Measurements from ENCODE around the gene SP7. TPM values are rescaled to one million over a fixed set of nuclear protein-coding genes. Genes with fewer than 3 reads are reported as not detected.
"Not testable (repeated sequence)": the region's sequence is repeated elsewhere in the genome, so short reads cannot be mapped to it uniquely, and the experiment has no call there.

SP7 gene
- polyA plus RNA-seq, 3 donors from 2014 or later, result not detected

DNA sequence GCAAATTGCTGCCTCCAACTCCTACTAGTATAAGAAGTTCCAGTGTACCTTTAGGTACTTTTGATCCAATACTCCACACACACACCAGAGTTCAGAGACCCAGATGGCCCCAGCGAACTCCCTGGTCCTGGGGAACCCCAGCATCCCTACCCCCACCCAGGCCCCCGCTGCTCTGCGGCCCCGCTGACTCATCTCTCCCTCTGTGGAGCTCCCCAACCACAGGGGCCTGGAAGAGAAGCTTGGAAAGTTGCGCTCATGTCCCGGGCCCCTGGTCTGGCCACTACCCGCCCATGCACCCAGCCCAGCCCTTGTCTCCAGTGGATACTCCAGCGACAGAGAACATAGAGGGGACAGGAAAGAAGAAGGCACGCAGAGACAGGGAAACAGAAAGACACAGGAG lies 4.2 kb upstream of the SP7 start:
- Mint-ChIP-seq H3K4me3 (no peak overlapping the region), H3K36me3 (no peaks in the 10 kb centered on the region), H3K27ac (no peak overlapping the region), H3K9me3 (no peaks in the 10 kb centered on the region), H3K4me1 (peaks cover 18 to 26% of the 10 kb centered on the region in 2 donors), H3K27me3 (ENCODE audit: low read depth in 3 of 3) (peaks cover 3 to 25% (median 15%) of the 10 kb centered on the region in 3 donors)
- no peak for DNase-seq

DNA sequence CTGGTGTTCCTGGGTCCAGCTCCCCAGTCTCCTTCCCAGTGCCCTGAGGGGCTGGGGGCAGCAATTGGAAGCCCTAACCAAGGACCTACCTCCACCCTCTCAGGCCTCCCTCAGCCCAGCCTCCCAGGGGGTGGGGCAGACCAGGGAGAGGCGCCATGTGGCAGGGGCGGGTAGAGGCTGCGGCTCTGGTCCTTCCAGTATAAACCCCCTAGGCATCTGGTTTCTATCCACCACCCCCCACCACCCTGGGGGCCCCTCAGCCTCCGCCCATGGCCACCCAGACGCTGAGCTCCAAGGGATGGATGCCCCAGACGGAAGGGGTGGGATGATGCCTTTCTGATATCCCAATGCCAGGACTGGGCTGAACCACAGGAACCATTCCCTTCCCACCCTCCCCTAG lies 2.8 kb upstream of the SP7 start:
- Mint-ChIP-seq H3K4me3 (no peak overlapping the region), H3K36me3 (no peaks in the 10 kb centered on the region), H3K4me1 (peaks cover 12 to 17% of the 10 kb centered on the region in 2 donors), H3K27me3 (ENCODE audit: low read depth in 3 of 3) (peaks cover 0 to 30% (median 13%) of the 10 kb centered on the region in 3 donors), H3K27ac (no peak overlapping the region), H3K9me3 (no peaks in the 10 kb centered on the region)
- DNase-seq, result no peak

DNA sequence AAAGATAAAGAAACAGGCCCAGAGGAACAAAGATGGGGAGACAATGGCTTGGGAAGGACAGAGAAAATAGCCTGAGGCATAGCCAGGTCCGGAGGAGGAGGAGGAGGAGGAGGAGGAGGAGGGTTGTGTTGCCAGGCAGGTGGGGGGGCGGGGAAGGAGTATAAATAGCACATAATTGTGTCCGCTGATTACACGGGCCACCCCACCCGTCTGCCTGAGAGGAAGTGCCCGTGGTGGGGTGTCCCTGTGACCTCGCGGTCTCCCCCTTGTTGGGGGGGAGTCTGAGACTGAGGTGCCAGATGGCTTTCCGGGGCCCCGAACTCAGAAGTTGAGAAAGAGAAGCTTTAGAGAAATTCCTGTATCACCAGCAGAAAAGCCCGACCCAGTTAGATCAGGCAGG lies 1.9 kb upstream of the SP7 start:
- H3K4me1 Mint-ChIP-seq, result peaks cover 7 to 11% of the 10 kb centered on the region in 2 donors
- peaks cover 0 to 30% (median 12%) of the 10 kb centered on the region in 3 donors for H3K27me3 Mint-ChIP-seq (ENCODE audit: low read depth in 3 of 3)
- H3K9me3 Mint-ChIP-seq, result no peaks in the 10 kb centered on the region
- peak overlapping the region in 3 of 6 donors; percentile 8 to 51 (median 46) for H3K27ac Mint-ChIP-seq
- H3K4me3 Mint-ChIP-seq, result peak overlapping the region in 2 of 5 donors; percentile 14 to 62
- H3K36me3 Mint-ChIP-seq, result no peaks in the 10 kb centered on the region
- DNase-seq, result peak in 1 of 3 donors; percentile 29

DNA sequence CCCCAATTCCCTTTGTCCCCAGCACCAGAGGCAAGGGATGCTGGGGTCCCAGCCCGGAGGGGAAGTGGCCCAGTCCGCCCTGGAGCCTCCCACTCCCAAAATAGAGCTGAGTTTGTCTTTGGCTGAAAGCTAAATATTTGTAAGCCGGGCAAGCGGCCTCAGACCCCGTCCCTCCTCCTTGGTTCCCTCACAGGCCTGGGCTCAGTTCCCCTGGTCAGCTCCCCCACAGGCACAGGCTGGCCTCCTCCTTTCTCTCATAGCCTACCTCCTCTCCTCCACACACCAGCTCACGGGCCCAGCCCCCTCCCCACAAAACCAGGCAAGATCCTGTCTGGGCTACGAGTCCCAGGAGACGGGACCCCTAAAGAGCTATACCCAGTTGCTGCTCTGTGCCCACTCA lies 1.3 kb downstream of the SP7 start:
- Mint-ChIP-seq H3K27me3 (ENCODE audit: low read depth in 3 of 3) (peaks cover 0 to 28% (median 17%) of the 10 kb centered on the region in 3 donors), H3K27ac (no peak overlapping the region), H3K9me3 (no peaks in the 10 kb centered on the region), H3K36me3 (no peaks in the 10 kb centered on the region), H3K4me3 (no peak overlapping the region), H3K4me1 (peaks cover 7 to 11% of the 10 kb centered on the region in 2 donors)
- no peak for DNase-seq

DNA sequence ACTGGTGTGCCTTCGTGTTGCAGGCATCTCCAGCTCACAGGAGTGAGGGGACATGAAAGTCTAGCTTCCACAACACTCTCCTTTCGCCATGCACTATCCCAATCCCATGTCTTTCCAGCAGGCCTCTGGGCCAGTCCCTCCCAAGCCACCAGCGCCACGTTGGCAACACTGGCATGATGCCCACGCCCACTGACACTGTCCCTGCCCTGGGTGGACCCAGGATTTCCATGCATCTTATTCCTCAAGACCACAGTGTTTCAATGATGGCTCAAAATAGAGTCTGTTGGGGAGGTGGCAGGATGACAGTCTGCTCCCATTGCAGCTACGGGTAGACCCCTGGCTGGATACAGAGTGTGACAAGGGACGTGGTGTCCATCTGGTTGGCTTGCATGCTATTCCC lies 2.3 kb downstream of the SP7 start:
- Mint-ChIP-seq H3K4me3 (no peak overlapping the region), H3K36me3 (peaks cover 0 to 3% (median 0%) of the 10 kb centered on the region in 3 donors), H3K27me3 (ENCODE audit: low read depth in 3 of 3) (peaks cover 0 to 26% (median 17%) of the 10 kb centered on the region in 3 donors), H3K9me3 (no peaks in the 10 kb centered on the region), H3K27ac (peak overlapping the region in 1 of 6 donors; percentile 22), H3K4me1 (peaks cover 7 to 11% of the 10 kb centered on the region in 2 donors)
- no peak for DNase-seq

DNA sequence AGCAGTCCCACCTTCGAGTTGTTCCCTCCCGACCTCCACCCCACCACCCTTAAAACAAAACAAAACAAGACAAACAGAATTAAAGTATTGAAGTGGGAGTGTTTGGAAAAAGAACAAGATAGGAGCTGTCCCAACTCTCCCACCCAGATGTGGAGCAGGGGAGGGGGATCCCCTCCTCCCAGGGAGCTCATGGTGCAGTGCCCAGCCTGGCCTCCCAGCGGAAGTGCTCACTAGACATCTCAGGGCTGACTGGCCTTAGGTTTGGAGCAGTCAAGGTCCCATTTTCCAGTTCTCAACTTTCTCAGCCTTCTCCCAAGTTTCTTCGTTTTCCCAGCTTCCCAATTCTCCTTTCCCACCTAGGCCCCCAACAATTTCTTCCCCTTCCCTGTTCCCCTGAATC lies 2.9 kb downstream of the SP7 start:
- Mint-ChIP-seq H3K36me3 (peaks cover 0 to 3% (median 0%) of the 10 kb centered on the region in 3 donors), H3K27me3 (ENCODE audit: low read depth in 3 of 3) (peaks cover 0 to 23% (median 17%) of the 10 kb centered on the region in 3 donors), H3K9me3 (no peaks in the 10 kb centered on the region), H3K4me1 (peaks cover 7 to 10% of the 10 kb centered on the region in 2 donors), H3K27ac (no peak overlapping the region), H3K4me3 (no peak overlapping the region)
- DNase-seq, result no peak

DNA sequence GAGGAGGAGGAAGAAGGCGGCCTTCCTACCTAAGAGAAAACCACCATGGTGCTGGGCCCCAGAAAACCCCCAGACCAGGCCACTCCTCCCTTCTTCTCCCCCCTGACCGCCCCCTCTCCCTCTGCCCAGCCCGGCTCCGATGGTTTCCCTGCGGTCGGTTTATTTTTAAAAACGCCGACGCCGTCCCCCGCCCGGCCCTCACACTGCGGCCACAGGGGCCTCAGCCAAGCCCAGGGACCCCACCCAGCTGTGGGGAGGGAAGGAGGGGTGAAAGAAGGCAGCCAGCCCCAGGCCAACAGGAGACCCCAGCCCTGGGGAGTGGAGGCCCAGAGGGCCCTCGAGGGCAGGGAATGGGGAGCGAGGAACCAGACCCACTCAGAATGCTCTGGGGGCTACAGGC lies 3.4 kb downstream of the SP7 start:
- no peak for DNase-seq
- Mint-ChIP-seq H3K4me1 (peaks cover 3 to 4% of the 10 kb centered on the region in 2 donors), H3K9me3 (no peaks in the 10 kb centered on the region), H3K36me3 (peaks cover 0 to 3% (median 0%) of the 10 kb centered on the region in 3 donors), H3K4me3 (peak overlapping the region in 1 of 5 donors; percentile 45), H3K27me3 (ENCODE audit: low read depth in 3 of 3) (peaks cover 0 to 21% (median 15%) of the 10 kb centered on the region in 3 donors), H3K27ac (no peak overlapping the region)

GRCh38 chr12:53332339-53332738 lies 3.8 kb downstream of the SP7 start:
- not testable (repeated sequence) for H3K36me3 Mint-ChIP-seq, DNase-seq, H3K9me3 Mint-ChIP-seq, H3K4me1 Mint-ChIP-seq
- Mint-ChIP-seq H3K4me3 (peak overlapping the region in 1 of 5 donors; percentile 45), H3K27ac (peak overlapping the region in 1 of 6 donors; percentile 70), H3K27me3 (ENCODE audit: low read depth in 3 of 3) (peaks cover 0 to 23% (median 15%) of the 10 kb centered on the region in 3 donors)

DNA sequence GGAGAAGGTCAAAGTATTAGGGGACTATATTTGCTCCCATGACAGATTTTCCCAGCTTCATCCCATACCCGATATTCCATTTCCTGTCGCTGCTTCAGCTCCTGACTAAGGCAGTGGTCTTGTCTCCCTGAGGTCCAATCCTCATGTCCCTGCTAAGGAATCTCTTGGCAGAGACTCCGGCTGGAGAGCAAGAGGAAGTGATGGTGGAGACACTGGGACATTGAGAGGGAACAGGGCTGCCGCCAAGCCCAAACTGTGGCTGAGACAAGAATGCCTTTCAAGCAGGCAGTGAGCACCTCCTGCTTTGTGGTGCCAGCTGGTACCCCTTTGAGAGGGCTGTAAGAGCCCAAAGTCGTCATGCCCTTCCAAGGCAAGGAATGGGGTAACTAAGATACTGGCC lies 5.5 kb downstream of the SP7 start:
- Mint-ChIP-seq H3K36me3 (peaks cover 0 to 3% (median 3%) of the 10 kb centered on the region in 3 donors), H3K4me3 (no peak overlapping the region), H3K27me3 (ENCODE audit: low read depth in 3 of 3) (peaks cover 2 to 14% (median 9%) of the 10 kb centered on the region in 3 donors), H3K27ac (no peak overlapping the region), H3K9me3 (no peaks in the 10 kb centered on the region), H3K4me1 (peaks cover 0 to 10% of the 10 kb centered on the region in 2 donors)
- DNase-seq, result no peak

DNA sequence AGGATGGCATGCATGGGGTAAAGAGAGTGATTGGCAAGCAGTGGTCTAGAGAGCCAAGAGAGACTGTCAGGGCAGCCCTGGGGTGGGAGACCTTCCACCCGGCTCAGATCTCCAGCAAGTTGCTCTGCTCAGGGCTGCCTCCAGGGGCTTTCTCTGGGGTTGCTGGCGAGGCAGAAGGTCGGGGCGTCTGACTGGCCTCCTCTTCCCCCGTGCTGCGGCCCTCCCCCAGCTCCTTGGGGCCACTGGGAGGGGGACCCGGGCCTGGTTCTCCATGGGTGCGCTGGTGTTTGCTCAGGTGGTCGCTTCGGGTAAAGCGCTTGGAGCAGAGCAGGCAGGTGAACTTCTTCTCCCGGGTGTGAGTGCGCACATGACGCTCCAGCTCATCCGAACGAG lies 8.1 kb downstream of the SP7 start:
- Mint-ChIP-seq H3K27ac (no peak overlapping the region), H3K4me1 (peaks cover 16 to 23% of the 10 kb centered on the region in 2 donors), H3K9me3 (no peaks in the 10 kb centered on the region), H3K4me3 (no peak overlapping the region), H3K36me3 (peaks cover 0 to 3% (median 3%) of the 10 kb centered on the region in 3 donors), H3K27me3 (ENCODE audit: low read depth in 3 of 3) (peaks cover 2 to 5% (median 5%) of the 10 kb centered on the region in 3 donors)
- no peak for DNase-seq

DNA sequence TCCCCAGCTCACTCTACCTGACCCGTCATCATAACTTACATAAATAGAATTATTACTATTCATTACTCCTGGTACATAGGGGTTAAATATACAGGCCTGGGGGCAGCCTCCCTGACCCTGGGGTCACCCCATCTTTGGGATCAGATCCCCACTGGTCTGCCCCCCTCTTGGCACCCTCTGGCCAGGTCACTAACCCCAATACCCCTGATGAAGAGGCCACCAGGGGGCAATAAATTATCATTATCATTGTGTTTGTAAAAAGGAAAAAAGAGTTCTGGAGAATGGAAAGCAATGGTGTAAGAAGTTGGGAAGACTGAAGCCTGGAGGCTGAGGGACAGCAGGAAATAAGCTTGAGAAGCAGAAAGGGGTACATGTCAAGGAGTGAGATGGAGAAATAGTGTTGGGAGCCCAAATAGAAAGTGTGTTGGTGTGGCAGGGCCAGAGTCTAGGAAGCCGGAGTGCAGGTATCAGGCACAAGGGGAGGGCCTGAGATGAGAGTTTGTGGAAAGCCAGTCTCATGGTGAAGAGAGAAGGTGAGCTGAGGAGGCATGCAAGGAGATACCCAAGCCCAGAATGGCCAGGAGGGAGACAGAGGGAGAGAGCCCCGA lies 8.6 kb downstream of the SP7 start:
- Mint-ChIP-seq H3K27me3 (ENCODE audit: low read depth in 3 of 3) (peaks cover 2 to 5% (median 5%) of the 10 kb centered on the region in 3 donors), H3K36me3 (peaks cover 0 to 3% (median 3%) of the 10 kb centered on the region in 3 donors), H3K27ac (peak overlapping the region in 1 of 6 donors; percentile 13), H3K9me3 (no peaks in the 10 kb centered on the region), H3K4me3 (peak overlapping the region in 4 of 5 donors; percentile 18 to 84 (median 50)), H3K4me1 (peaks cover 16 to 25% of the 10 kb centered on the region in 2 donors)
- DNase-seq, result no peak

- Mint-ChIP-seq H3K27me3 (ENCODE audit: low read depth in 3 of 3) (peaks cover 2 to 5% (median 5%) of the 10 kb centered on the region in 3 donors), H3K4me1 (peaks cover 18 to 29% of the 10 kb centered on the region in 2 donors), H3K9me3 (no peaks in the 10 kb centered on the region), H3K36me3 (peaks cover 0 to 3% (median 3%) of the 10 kb centered on the region in 3 donors), H3K4me3 (peak overlapping the region; percentile 65 to 84 (median 78)), H3K27ac (peak overlapping the region in 3 of 6 donors; percentile 50 to 70 (median 62))
- DNase-seq, result no peak
Observed at GRCh38 chr12:53326460-53327185, 9.5 kb downstream of the SP7 start.

DNA sequence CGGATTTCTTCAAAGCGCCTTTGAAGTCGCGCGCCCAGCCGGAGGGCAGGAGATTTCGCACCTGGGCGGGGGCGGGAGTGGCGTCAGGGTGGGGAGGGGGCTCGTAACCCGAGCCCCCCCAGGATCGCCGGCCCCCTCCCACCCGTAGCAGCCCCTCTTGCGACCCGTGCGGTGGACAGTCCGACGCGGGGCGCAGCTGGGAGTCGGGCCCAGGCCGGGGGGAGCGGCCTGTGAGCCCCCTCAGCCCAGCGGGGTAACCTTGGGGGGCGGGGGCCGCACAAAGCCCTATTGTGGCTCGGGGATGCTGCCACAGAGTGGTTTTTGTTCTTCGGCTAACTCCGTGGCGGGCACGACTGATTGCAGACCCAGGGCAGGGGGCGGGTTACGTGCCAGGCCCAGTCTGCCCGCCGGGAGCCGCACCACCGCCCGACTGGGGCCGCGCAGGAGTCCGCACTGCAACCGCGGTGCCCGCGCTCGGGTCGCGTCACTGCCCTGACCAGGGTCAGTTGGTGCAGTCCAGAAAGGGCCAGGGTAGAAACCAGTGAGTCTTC lies 10.6 kb downstream of the SP7 start:
- Mint-ChIP-seq H3K9me3 (no peaks in the 10 kb centered on the region), H3K27ac (peak overlapping the region in 1 of 6 donors; percentile 70), H3K4me3 (peak overlapping the region; percentile 59 to 95 (median 84)), H3K27me3 (ENCODE audit: low read depth in 3 of 3) (peaks cover 7 to 8% (median 8%) of the 10 kb centered on the region in 3 donors), H3K4me1 (peaks cover 29 to 39% of the 10 kb centered on the region in 2 donors), H3K36me3 (peaks cover 0 to 3% (median 3%) of the 10 kb centered on the region in 3 donors)
- DNase-seq, result peak; percentile 15 to 21 (median 19)

Data from immature natural killer cell (primary cell).